IMR-90 (cell line): ENCODE results near the gene ARHGEF4. TPM values are rescaled to one million over a fixed set of nuclear protein-coding genes. Genes with fewer than 3 reads are reported as not detected.

Experiments
- ATAC-seq: fragments of 200-7000 bp; cut with Tn5 transposase; 2 replicates; pipeline ENCODE4 v1.9.1; 2020; ENCODE audit warnings: low read depth, mild to moderate bottlenecking, moderate library complexity
- BruUV-seq: library from RNA; stranded (reverse); fragments of 400-500 nt; replicated peaks from 2 replicates; lab custom pipeline; 2021; lab: Mats Ljungman, UMichigan
- CTCF ChIA-PET: fragments of 300-600 bp; formaldehyde crosslinking; extraction: SDS; loops from one replicate; lab custom pipeline; 2021; ENCODE audit warnings: antibody characterized with exemption; lab: Yijun Ruan, JAX
- POLR2A ChIA-PET: fragments of 300-600 bp; sonication (Branson Sonifier 250); formaldehyde crosslinking; loops from one replicate; lab custom pipeline; 2022; ENCODE audit warnings: antibody characterized with exemption; ENCODE audit not compliant: unreplicated experiment; lab: Charles Lee
- DNase-seq: peaks from one replicate; pipeline ENCODE4 v3.0.0; 2013
- H2AFZ ChIP-seq: replicated peaks from 2 replicates; pipeline ENCODE3; 2013; ENCODE audit warnings: low read length, mild to moderate bottlenecking; ENCODE audit not compliant: poor library complexity
- H2AK5ac ChIP-seq: 2 replicates; pipeline ENCODE4 v1.6.1; 2013; ENCODE audit warnings: low read depth, low read length, inconsistent platforms
- H2AK9ac ChIP-seq: replicated peaks from 2 replicates; pipeline ENCODE3; 2013; ENCODE audit warnings: mild to moderate bottlenecking, low read depth, low read length, moderate library complexity; ENCODE audit not compliant: poor library complexity
- H2BK120ac ChIP-seq: 2 replicates; pipeline ENCODE4 v1.6.1; 2013; ENCODE audit warnings: low read depth, low read length, inconsistent platforms
- H2BK15ac ChIP-seq: 3 replicates; pipeline ENCODE4 v1.6.1; 2013; ENCODE audit warnings: low read depth, low read length, inconsistent platforms
- H2BK20ac ChIP-seq: 2 replicates; pipeline ENCODE4 v1.6.1; 2013; ENCODE audit warnings: low read depth, mild to moderate bottlenecking, inconsistent platforms, low read length, moderate library complexity
- H2BK5ac ChIP-seq: 2 replicates; pipeline ENCODE4 v1.6.1; 2013; ENCODE audit warnings: mild to moderate bottlenecking, low read depth, low read length, inconsistent platforms; ENCODE audit not compliant: poor library complexity, severe bottlenecking
- H3K14ac ChIP-seq: replicated peaks from 2 replicates; pipeline ENCODE4 v1.6.1; 2013; ENCODE audit warnings: low read depth, low read length, inconsistent platforms
- H3K18ac ChIP-seq: 2 replicates; pipeline ENCODE4 v1.6.1; 2013; ENCODE audit warnings: low read depth, low read length, control low read depth
- H3K23ac ChIP-seq: 2 replicates; pipeline ENCODE4 v1.6.1; 2013; ENCODE audit warnings: low read depth, low read length, inconsistent platforms
- H3K27ac ChIP-seq: 2 replicates; pipeline ENCODE4 v1.5.1; 2013; ENCODE audit warnings: mild to moderate bottlenecking, control low read depth, low read length; ENCODE audit not compliant: insufficient read depth
- H3K27me3 ChIP-seq: 2 replicates; pipeline ENCODE4 v1.6.1; 2013; ENCODE audit warnings: low read length; ENCODE audit not compliant: control insufficient read depth, insufficient read depth
- H3K36me3 ChIP-seq: 2 replicates; pipeline ENCODE4 v1.6.1; 2013; ENCODE audit warnings: low read length, mixed read lengths; ENCODE audit not compliant: control insufficient read depth, insufficient read depth
- H3K4ac ChIP-seq: 2 replicates; pipeline ENCODE4 v1.6.1; 2013; ENCODE audit warnings: low read depth, low read length, inconsistent platforms
- H3K4me1 ChIP-seq: 2 replicates; pipeline ENCODE4 v1.6.1; 2013; ENCODE audit warnings: low read length, mixed read lengths; ENCODE audit not compliant: control insufficient read depth, insufficient read depth
- H3K4me2 ChIP-seq: 2 replicates; pipeline ENCODE4 v1.6.1; 2013; ENCODE audit warnings: low read depth, mild to moderate bottlenecking, control low read depth, low read length, moderate library complexity
- H3K4me3 ChIP-seq: 2 replicates; pipeline ENCODE4 v1.5.1; 2013; ENCODE audit warnings: low read depth, mild to moderate bottlenecking, control low read depth, low read length, moderate library complexity; ENCODE audit not compliant: insufficient read depth
- H3K56ac ChIP-seq: 2 replicates; pipeline ENCODE4 v1.6.1; 2013; ENCODE audit warnings: low read length, inconsistent platforms; ENCODE audit not compliant: insufficient read depth; ENCODE audit errors: extremely low read depth
- H3K79me1 ChIP-seq, 2 experiments: 2 replicates each; pipeline ENCODE4 v1.6.1; 2013; ENCODE audit warnings: low read length in 2 of 2, inconsistent platforms in 1 of 2, low read depth in 1 of 2
- H3K9ac ChIP-seq: 2 replicates; pipeline ENCODE4 v1.6.1; 2013; ENCODE audit warnings: low read depth, low read length, control low read depth
- H3K9me1 ChIP-seq: 2 replicates; pipeline ENCODE4 v1.6.1; 2013; ENCODE audit warnings: low read length, inconsistent platforms; ENCODE audit not compliant: insufficient read depth
- H3K9me3 ChIP-seq: 2 replicates; pipeline ENCODE4 v1.6.1; 2013; ENCODE audit warnings: low read length; ENCODE audit not compliant: control insufficient read depth, insufficient read depth
- H4K20me1 ChIP-seq: 2 replicates; pipeline ENCODE4 v1.6.1; 2013; ENCODE audit warnings: low read length, inconsistent platforms; ENCODE audit not compliant: insufficient read depth
- H4K5ac ChIP-seq: 2 replicates; pipeline ENCODE4 v1.6.1; 2013; ENCODE audit warnings: mild to moderate bottlenecking, low read depth, low read length, control low read depth
- H4K8ac ChIP-seq, 2 experiments: 2 replicates each; pipeline ENCODE4 v1.6.1; 2013; ENCODE audit warnings: low read depth in 2 of 2, low read length in 2 of 2, control low read depth in 1 of 2, inconsistent platforms in 1 of 2
- H4K91ac ChIP-seq: 2 replicates; pipeline ENCODE4 v1.6.1; 2013; ENCODE audit warnings: low read depth, low read length, inconsistent platforms; ENCODE audit not compliant: insufficient read depth
- MAFK ChIP-seq: IDR thresholded peaks from 2 replicates; pipeline ENCODE4 v1.6.1; 2012; ENCODE audit warnings: low read depth, low read length, improper control_type of control experiment
- MAZ ChIP-seq: IDR thresholded peaks from 2 replicates; pipeline ENCODE4 v1.6.1; 2012; ENCODE audit warnings: low read depth, mild to moderate bottlenecking, low read length, improper control_type of control experiment, moderate library complexity, borderline replicate concordance
- WGBS, 2 experiments: methylation state at CpG; one replicate each; pipeline versions ENCODE4 v1.1.5 to v1.1.7; 2013; ENCODE audit warnings: missing lambda C conversion rate in 2 of 2; ENCODE audit not compliant: insufficient read length in 1 of 2; ENCODE audit errors: extremely low coverage in 2 of 2; 5-methylcytosine and 5-hydroxymethylcytosine counted together
- dilution Hi-C: fragments of 300-500 bp; cut with HindIII; formaldehyde crosslinking; loops from one replicate; pipeline ENCODE4 v1.14.3; 2018; ENCODE audit warnings: low sequenced_read_pairs; ENCODE audit not compliant: unreplicated experiment
- in situ Hi-C: fragments of 300-500 bp; cut with MboI; formaldehyde crosslinking; loops from 3 replicates; pipeline ENCODE4 v1.14.3; 2019; ENCODE audit warnings: low sequenced_read_pairs, inconsistent platforms, mixed read lengths
- intact Hi-C: fragments of 100-400 bp; cut with micrococcal nuclease; formaldehyde crosslinking; loops from 2 replicates; pipeline ENCODE4 v1.10.0; 2022
- polyA plus RNA-seq, 3 experiments: library from polyadenylated mRNA; depleted of rRNA; stranded (reverse); fragments of >200 nt; gene quantifications; 2 replicates each; pipeline ENCODE4 v1.2.3, GENCODE V29; 2012; ENCODE audit warnings: low replicate concordance in 1 of 3
- total RNA-seq: library from RNA; depleted of rRNA; stranded (reverse); fragments of >200 nt; gene quantifications from 2 replicates; pipeline ENCODE4 v1.2.3, GENCODE V29; 2012

The ARHGEF4 gene
- total and polyA plus RNA-seq, 2 of the 4 experiments (the other 2 are of a cell fraction) = 2.7 to 5.0 TPM

GRCh38 chr2:131035112-131035825 lies 198.6 kb downstream of the ARHGEF4 start:
- Histone ChIP-seq H3K9ac (peak overlapping the region; percentile 45; the same call in 1 of the 2 replicates), H3K14ac (no peak overlapping the region), H2BK20ac (no peak overlapping the region), H3K4ac (no peak overlapping the region), H2BK15ac (no peak overlapping the region), H3K9me3 (no peaks in the 10 kb centered on the region), H3K27ac (no peak overlapping the region), H4K91ac (no peak overlapping the region), H3K56ac (no peak overlapping the region), H3K79me1 (no peaks in the 10 kb centered on the region), H3K27me3 (peaks cover 24% of the 10 kb centered on the region; the same call in 1 of the 2 replicates), H2AFZ (peak overlapping the region; percentile 75), H3K9me1 (no peaks in the 10 kb centered on the region), H2AK9ac (no peak overlapping the region), H4K20me1 (no peaks in the 10 kb centered on the region), H3K18ac (no peak overlapping the region), H4K8ac (peak overlapping the region in 1 of 2 experiments; percentile 31; a peak in 1 of 4 replicates), H2AK5ac (no peak overlapping the region), H2BK5ac (no peak overlapping the region), H3K23ac (no peak overlapping the region), H3K4me1 (no peaks in the 10 kb centered on the region), H3K36me3 (no peaks in the 10 kb centered on the region), H3K4me2 (peak overlapping the region; percentile 81), H3K4me3 (peak overlapping the region; percentile 53), H4K5ac (no peak overlapping the region), H2BK120ac (no peak overlapping the region)
- DNase-seq (no peak), ATAC-seq (peak; percentile 35)
- dilution Hi-C loops (no loop called here), intact Hi-C loops (no loop called here), in situ Hi-C loops (no loop called here)
- 23% methylated on average over 7 of the region's 65 CpGs; no CpG with 5 or more reads in 1 of the 2 experiments for WGBS, 2 experiments
- BruUV-seq = no TSS peak
- TF ChIP-seq MAFK = no peak
- no peak; the same call in 1 of the 2 replicates for TF ChIP-seq MAZ
- CTCF ChIA-PET = no interaction called here
- POLR2A ChIA-PET = no interaction called here
